Upper lobe of right lung (tissue), 1 donor: ENCODE results near the gene HMGCS2. TPM values are rescaled to one million over a fixed set of nuclear protein-coding genes. Genes with fewer than 3 reads are reported as not detected.

Source experiments
- ATAC-seq: fragments of 200-7000 bp; cut with Tn5 transposase; one replicate; pipeline ENCODE4 v1.9.1; 2020; ENCODE audit warnings: mild to moderate bottlenecking, moderate library complexity
- DNase-seq: peaks from one replicate; pipeline ENCODE4 v3.0.0-alpha.2; 2020
- H3K27ac ChIP-seq: fragments of 200-600 bp; one replicate; pipeline ENCODE4 v1.8.0; 2022
- H3K27me3 ChIP-seq: fragments of 200-600 bp; one replicate; pipeline ENCODE4 v1.8.0; 2022; ENCODE audit warnings: mild to moderate bottlenecking
- H3K36me3 ChIP-seq: fragments of 200-600 bp; one replicate; pipeline ENCODE4 v1.8.0; 2022
- H3K4me1 ChIP-seq: fragments of 200-600 bp; one replicate; pipeline ENCODE4 v1.8.0; 2022
- H3K4me3 ChIP-seq: fragments of 200-600 bp; one replicate; pipeline ENCODE4 v1.8.0; 2022; ENCODE audit warnings: mild to moderate bottlenecking
- H3K9me3 ChIP-seq: fragments of 200-600 bp; one replicate; pipeline ENCODE4 v1.8.0; 2022
- intact Hi-C: fragments of 100-400 bp; cut with DNase I; formaldehyde crosslinking; loops from one replicate; pipeline ENCODE4 v1.11.0; 2022
- total RNA-seq: library from RNA; stranded (reverse); fragmentation: NEBNext Ultra II Directional; extraction: Animal tissue kit (Norgen Biotek cat#: 25700); gene quantifications from one replicate; pipeline ENCODE4 v1.2.1, GENCODE V29; 2021
- TF ChIP-seq, protein P1 (sequence below): fragments of 200-600 bp; IDR thresholded peaks from one replicate; pipeline ENCODE4 v1.8.0; 2022; ENCODE audit warnings: antibody characterized with exemption
- donor health status: DM: no; HTN: yes; CAD: no; lungs with severe emphysema.

HMGCS2 gene
- total RNA-seq, 1 donor from 2014 or later, result not detected

- ATAC-seq, result no peak
- Histone ChIP-seq H3K36me3 (no peaks in the 10 kb centered on the region), H3K9me3 (no peaks in the 10 kb centered on the region), H3K4me1 (no peaks in the 10 kb centered on the region), H3K4me3 (no peak overlapping the region), H3K27me3 (no peaks in the 10 kb centered on the region), H3K27ac (no peak overlapping the region)
- no peak for DNase-seq
- TF ChIP-seq, protein P1, sequence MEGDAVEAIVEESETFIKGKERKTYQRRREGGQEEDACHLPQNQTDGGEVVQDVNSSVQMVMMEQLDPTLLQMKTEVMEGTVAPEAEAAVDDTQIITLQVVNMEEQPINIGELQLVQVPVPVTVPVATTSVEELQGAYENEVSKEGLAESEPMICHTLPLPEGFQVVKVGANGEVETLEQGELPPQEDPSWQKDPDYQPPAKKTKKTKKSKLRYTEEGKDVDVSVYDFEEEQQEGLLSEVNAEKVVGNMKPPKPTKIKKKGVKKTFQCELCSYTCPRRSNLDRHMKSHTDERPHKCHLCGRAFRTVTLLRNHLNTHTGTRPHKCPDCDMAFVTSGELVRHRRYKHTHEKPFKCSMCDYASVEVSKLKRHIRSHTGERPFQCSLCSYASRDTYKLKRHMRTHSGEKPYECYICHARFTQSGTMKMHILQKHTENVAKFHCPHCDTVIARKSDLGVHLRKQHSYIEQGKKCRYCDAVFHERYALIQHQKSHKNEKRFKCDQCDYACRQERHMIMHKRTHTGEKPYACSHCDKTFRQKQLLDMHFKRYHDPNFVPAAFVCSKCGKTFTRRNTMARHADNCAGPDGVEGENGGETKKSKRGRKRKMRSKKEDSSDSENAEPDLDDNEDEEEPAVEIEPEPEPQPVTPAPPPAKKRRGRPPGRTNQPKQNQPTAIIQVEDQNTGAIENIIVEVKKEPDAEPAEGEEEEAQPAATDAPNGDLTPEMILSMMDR, result no peak
- intact Hi-C loops, result no loop called here
These were observed 28.4 kb downstream of the HMGCS2 start for GRCh38 chr1:119740261-119740660.

DNA sequence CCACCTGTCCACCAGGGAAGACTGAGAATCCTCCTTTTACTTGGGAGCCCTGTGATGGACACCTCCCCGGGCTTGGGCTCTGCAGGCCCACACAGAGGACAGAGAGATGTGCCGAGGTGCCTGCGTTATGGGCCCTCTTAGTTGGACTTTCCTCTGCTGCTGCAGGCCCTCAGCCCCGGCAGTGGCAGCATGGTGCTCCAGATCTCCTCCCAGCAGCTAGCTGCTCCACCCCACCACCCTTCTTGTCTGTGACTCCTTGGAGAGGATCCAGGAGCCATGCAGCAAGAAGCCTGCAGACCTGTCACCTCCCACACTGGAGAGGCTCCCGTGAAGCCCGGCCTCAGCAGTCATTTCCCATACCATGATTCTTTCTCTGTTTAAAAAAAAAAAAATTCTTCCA lies 29.6 kb downstream of the HMGCS2 start:
- H3K36me3 ChIP-seq, result peaks cover 5% of the 10 kb centered on the region
- ATAC-seq, result no peak

DNA sequence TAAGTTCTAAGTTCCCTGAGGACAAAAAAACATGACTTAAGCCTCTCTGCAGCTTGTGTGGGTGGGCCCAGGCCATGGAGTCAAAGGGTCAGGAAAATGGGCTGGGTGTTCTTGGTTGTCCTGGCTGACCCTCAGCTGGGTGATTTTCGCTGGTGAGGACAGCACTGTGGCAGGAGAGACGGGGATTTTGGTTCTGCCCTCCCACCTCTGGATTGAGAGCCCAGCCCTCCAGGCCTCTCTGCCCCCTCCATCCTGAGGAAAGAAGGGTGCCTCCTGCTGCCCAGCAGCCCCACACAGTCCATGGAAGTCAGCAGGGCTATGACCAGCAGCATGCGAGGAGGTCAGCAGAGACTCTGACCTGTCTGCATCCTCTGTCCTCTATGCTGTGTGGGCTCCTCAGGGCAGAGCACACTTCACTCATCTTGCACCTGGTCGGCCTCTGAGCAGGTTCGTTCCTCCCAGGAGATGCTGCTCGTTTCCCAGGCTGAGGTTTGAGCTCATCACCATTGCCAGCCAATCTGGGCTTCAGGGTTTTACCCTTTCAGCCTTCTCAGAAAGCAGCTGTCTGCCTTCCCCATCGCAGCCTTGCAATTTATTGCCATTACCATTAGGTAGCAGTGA lies 30.5 kb downstream of the HMGCS2 start:
- no peak overlapping the region for H3K4me3 ChIP-seq
- intact Hi-C loops, result no loop called here
- peaks cover 5% of the 10 kb centered on the region for H3K36me3 ChIP-seq
- no peaks in the 10 kb centered on the region for H3K4me1 ChIP-seq
- H3K27me3 ChIP-seq, result no peaks in the 10 kb centered on the region
- H3K27ac ChIP-seq, result no peak overlapping the region
- DNase-seq (no peak), ATAC-seq (no peak)
- TF ChIP-seq, protein P1, result no peak
- H3K9me3 ChIP-seq, result no peaks in the 10 kb centered on the region

More for the DNA sequence above, 29.6 kb downstream of the HMGCS2 start:
- TF ChIP-seq, protein P1, result no peak
- Histone ChIP-seq H3K4me1 (no peaks in the 10 kb centered on the region), H3K4me3 (no peak overlapping the region), H3K9me3 (no peaks in the 10 kb centered on the region), H3K27me3 (no peaks in the 10 kb centered on the region), H3K27ac (no peak overlapping the region)
- no peak for DNase-seq
- intact Hi-C loops, result no loop called here

DNA sequence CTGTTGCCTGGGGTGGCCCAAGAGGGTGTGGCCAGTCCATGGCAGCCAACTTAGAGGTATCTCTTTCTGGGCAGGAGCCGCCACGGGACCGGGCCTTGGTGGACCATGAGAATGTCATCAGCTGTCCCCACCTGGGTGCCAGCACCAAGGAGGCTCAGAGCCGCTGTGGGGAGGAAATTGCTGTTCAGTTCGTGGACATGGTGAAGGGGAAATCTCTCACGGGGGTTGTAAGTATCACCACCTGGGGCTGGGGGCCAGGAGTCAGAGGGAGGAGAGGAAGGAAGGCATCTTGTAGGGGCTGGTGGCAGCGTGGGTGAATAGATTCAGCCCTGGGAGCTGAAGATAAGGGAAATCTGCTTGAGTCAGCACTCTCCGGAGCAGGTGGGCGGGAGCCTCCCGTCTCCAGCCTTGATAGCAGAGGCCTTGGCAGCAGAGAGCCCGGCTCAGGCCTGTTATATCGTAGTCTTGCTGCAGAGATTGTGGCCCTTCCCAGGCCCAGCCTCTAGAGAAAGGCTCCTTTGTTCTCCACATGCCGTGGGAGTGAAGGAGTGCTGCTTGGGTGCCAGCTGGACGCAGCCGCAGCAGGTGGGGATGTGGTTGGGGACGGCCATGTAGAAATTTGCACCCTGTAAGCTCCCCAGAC lies 31.5 kb downstream of the HMGCS2 start:
- DNase-seq (no peak), ATAC-seq (no peak)
- no peak overlapping the region for H3K4me3 ChIP-seq
- no peak overlapping the region for H3K27ac ChIP-seq
- H3K36me3 ChIP-seq, result peaks cover 5% of the 10 kb centered on the region
- H3K4me1 ChIP-seq, result no peaks in the 10 kb centered on the region
- no peaks in the 10 kb centered on the region for H3K27me3 ChIP-seq
- intact Hi-C loops, result no loop called here
- TF ChIP-seq, protein P1, result no peak
- no peaks in the 10 kb centered on the region for H3K9me3 ChIP-seq

DNA sequence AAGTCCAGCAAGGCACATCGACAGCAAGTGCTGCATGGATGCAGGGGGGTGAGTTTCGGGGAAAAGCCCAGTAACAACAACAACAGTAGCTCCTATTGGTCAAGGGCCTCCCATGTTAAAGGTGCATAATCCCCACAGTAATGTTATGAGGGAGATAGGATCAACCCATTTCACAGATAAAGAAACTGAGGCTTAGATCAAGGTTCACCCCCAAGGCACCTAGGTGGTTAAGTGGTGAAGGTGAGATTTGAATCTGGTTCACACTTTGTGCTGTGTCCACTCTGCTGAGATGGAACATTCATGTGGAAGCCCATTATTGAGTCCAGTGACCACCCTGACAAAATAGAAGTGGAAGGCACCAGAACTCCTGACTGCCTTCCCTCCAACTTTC lies 32.1 kb downstream of the HMGCS2 start:
- H3K4me3 ChIP-seq, result no peak overlapping the region
- TF ChIP-seq, protein P1, result no peak
- no peak for ATAC-seq
- no peak for DNase-seq
- no peak overlapping the region for H3K27ac ChIP-seq
- H3K36me3 ChIP-seq, result peaks cover 5% of the 10 kb centered on the region
- H3K27me3 ChIP-seq, result no peaks in the 10 kb centered on the region
- intact Hi-C loops, result no loop called here
- no peaks in the 10 kb centered on the region for H3K4me1 ChIP-seq
- H3K9me3 ChIP-seq, result no peaks in the 10 kb centered on the region
